HepG2 (cell line): ENCODE measurements around the gene RGS19. TPM values are rescaled to one million over a fixed set of nuclear protein-coding genes. Genes with fewer than 3 reads are reported as not detected.
A peak's percentile ranks its signal among the peaks of the same experiment; 100 is the strongest.

ENCODE experiments used
- ATAD3A ChIP-seq: sonication (generic); formaldehyde crosslinking; IDR thresholded peaks from 2 replicates; pipeline ENCODE4 v1.4.0; 2020; ENCODE audit warnings: missing genetic modification reagents
- CREBL2 ChIP-seq: sonication (generic); formaldehyde crosslinking; IDR thresholded peaks from 2 replicates; pipeline ENCODE4 v1.8.1; 2023; ENCODE audit warnings: missing genetic modification reagents, mild to moderate bottlenecking, borderline replicate concordance
- HNF4G ChIP-seq, 2 experiments: sonication (generic) in 1 of 2; formaldehyde crosslinking in 1 of 2; IDR thresholded peaks; 2 replicates each; pipeline versions ENCODE4 v1.4.0 to v1.6.1; 2011 to 2020; ENCODE audit warnings: borderline replicate concordance in 2 of 2, low read depth in 2 of 2, mild to moderate bottlenecking in 2 of 2, low read length in 1 of 2, missing genetic modification reagents in 1 of 2, moderate library complexity in 1 of 2
- KDM6A ChIP-seq: IDR thresholded peaks from 2 replicates; pipeline ENCODE4 v1.6.1; 2016; ENCODE audit warnings: low read depth
- MTA1 ChIP-seq: sonication (generic); formaldehyde crosslinking; IDR thresholded peaks from 2 replicates; pipeline ENCODE4 v1.4.0; 2020; ENCODE audit warnings: missing genetic modification reagents, mild to moderate bottlenecking, borderline replicate concordance
- MXD4 ChIP-seq: IDR thresholded peaks from 2 replicates; pipeline ENCODE4 v1.6.1; 2016; ENCODE audit warnings: mild to moderate bottlenecking, missing biosample characterization, missing genetic modification reagents
- NCOA2 ChIP-seq: sonication (generic); formaldehyde crosslinking; IDR thresholded peaks from 2 replicates; pipeline ENCODE4 v1.8.0; 2022; ENCODE audit warnings: inconsistent platforms
- NR2C2 ChIP-seq: sonication (generic); formaldehyde crosslinking; IDR thresholded peaks from 2 replicates; pipeline ENCODE4 v1.4.0; 2020; ENCODE audit warnings: missing genetic modification reagents, mild to moderate bottlenecking, moderate library complexity, borderline replicate concordance
- PCBP1 ChIP-seq: fragments of 200-400 bp; formaldehyde crosslinking; IDR thresholded peaks from 2 replicates; pipeline ENCODE4 v1.6.1; 2017; ENCODE audit warnings: mild to moderate bottlenecking, low read depth, low read length, borderline replicate concordance
- PRDM10 ChIP-seq: sonication (generic); formaldehyde crosslinking; IDR thresholded peaks from 2 replicates; pipeline ENCODE4 v1.4.0; 2020; ENCODE audit warnings: low read depth, missing genetic modification reagents
- SIX1 ChIP-seq: sonication (generic); formaldehyde crosslinking; IDR thresholded peaks from 2 replicates; pipeline ENCODE4 v1.4.0; 2020; ENCODE audit warnings: missing genetic modification reagents, borderline replicate concordance
- SRSF1 ChIP-seq: fragments of 200-400 bp; formaldehyde crosslinking; optimal IDR thresholded peaks from 2 replicates; pipeline ENCODE3; 2017; ENCODE audit warnings: mild to moderate bottlenecking, low read depth, low read length, moderate library complexity
- ZBTB44 ChIP-seq: sonication (generic); formaldehyde crosslinking; IDR thresholded peaks from 2 replicates; pipeline ENCODE4 v1.4.0; 2020; ENCODE audit warnings: missing genetic modification reagents
- ZNF296 ChIP-seq: sonication (generic); formaldehyde crosslinking; conservative IDR thresholded peaks from 2 replicates; pipeline ENCODE4 v1.5.0; 2020; ENCODE audit warnings: mild to moderate bottlenecking, missing genetic modification reagents
- ZNF720 ChIP-seq: sonication (generic); formaldehyde crosslinking; IDR thresholded peaks from 2 replicates; pipeline ENCODE4 v1.4.0; 2020; ENCODE audit warnings: missing genetic modification reagents
- ZNF777 ChIP-seq: sonication (generic); formaldehyde crosslinking; IDR thresholded peaks from 2 replicates; pipeline ENCODE4 v1.4.0; 2020; ENCODE audit warnings: missing genetic modification reagents
- polyA plus RNA-seq, 8 experiments: library from polyadenylated mRNA; depleted of rRNA in 3 of 8; stranded (reverse) in 7 of 8; unstranded in 1 of 8; fragments of >200 nt; fragmentation: Illumina TruSeq in 4 of 8; extraction: Trizol in 4 of 8; gene quantifications; 2 replicates each; pipeline versions ENCODE4 v1.2.1 to v1.2.3, GENCODE V29; 2011 to 2016; ENCODE audit warnings: low read depth in 4 of 8, missing spikeins in 1 of 8, mixed read lengths in 1 of 8; ENCODE audit not compliant: insufficient read depth in 1 of 8
- total RNA-seq, 5 experiments: library from RNA; depleted of rRNA; stranded (reverse); fragments of >200 nt; fragmentation: Illumina TruSeq; extraction: Trizol; gene quantifications; 2 replicates each; pipeline ENCODE4 v1.2.3, GENCODE V29; 2016; ENCODE audit warnings: low read depth in 1 of 5
- TF ChIP-seq, protein P1 (sequence below): sonication (generic); formaldehyde crosslinking; IDR thresholded peaks from 2 replicates; pipeline ENCODE4 v1.8.0; 2022; ENCODE audit warnings: low read depth, missing genetic modification reagents
- TF ChIP-seq, protein P2 (sequence below): sonication (generic); formaldehyde crosslinking; IDR thresholded peaks from 2 replicates; pipeline ENCODE4 v1.5.0; 2020; ENCODE audit warnings: mild to moderate bottlenecking, missing genetic modification reagents, moderate library complexity

The RGS19 gene
- total and polyA plus RNA-seq, 2 of the 13 experiments (the other 11 are each of a cell fraction or from before 2014, with no cell fraction given): 10.7 to 11.9 TPM

DNA sequence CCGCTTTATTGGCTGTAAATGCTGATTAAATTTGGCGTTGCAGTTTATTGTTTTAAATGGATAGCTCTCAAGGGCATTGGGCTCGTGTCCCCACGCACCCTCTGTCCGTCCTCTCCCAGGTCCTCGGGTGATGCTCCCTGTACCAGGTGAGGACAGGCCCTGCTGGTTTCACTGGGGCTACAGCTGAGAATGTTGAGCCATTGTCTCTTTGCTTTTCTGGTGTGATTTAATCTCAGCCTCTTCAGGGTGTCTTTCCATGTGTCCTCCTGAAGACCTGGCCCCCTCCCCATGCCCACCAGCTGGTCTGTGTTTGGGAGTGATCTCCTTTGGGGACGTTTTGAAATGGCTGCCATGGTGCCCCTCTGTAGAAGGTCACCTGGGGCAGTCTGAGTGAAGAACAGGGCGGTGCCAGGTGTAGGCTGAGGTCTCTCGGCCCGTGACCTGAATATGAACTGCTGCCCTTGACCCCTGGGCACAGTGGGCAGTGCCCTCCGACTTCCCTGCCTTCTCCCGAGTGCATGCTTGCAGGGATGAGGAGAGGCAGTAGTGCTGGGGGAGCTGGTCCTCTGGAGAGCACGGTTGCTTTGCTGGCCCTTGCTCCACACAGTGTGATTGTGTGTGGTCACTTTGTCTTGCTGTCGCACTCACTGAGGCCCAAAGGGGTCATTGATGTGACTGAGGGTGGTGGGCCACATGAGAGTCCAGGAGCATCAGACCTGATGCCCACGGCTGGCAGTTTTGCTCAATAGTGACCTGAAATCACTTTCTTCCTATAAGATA lies 55.8 kb downstream of the RGS19 start (continued):
- TF ChIP-seq, protein P1, sequence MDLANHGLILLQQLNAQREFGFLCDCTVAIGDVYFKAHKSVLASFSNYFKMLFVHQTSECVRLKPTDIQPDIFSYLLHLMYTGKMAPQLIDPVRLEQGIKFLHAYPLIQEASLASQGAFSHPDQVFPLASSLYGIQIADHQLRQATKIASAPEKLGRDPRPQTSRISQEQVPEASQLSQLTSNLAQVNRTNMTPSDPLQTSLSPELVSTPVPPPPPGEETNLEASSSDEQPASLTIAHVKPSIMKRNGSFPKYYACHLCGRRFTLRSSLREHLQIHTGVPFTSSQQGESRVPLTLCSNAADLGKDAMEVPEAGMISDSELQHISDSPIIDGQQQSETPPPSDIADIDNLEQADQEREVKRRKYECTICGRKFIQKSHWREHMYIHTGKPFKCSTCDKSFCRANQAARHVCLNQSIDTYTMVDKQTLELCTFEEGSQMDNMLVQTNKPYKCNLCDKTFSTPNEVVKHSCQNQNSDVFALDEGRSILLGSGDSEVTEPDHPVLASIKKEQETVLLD (CRISPR knock-in tag): no peak
- peak; percentile 85 for TF ChIP-seq ZNF296
- no peak for TF ChIP-seq MXD4 (CRISPR knock-in tag)
- no peak for TF ChIP-seq ZNF777 (CRISPR knock-in tag)
- TF ChIP-seq SRSF1: peak; percentile 77
- peak; percentile 44; the same call in 1 of the 2 replicates for TF ChIP-seq MTA1 (CRISPR knock-in tag)
- no peak for TF ChIP-seq ZBTB44 (CRISPR knock-in tag)
- TF ChIP-seq NCOA2 (CRISPR knock-in tag): no peak
- no peak for TF ChIP-seq ZNF720 (CRISPR knock-in tag)
- TF ChIP-seq PCBP1: no peak
- TF ChIP-seq CREBL2: no peak
- TF ChIP-seq PRDM10 (CRISPR knock-in tag): no peak
- no peak for TF ChIP-seq KDM6A (CRISPR knock-in tag)
- no peak for TF ChIP-seq HNF4G (IDR thresholded peaks at IDR 0.05; ENCODE audit: borderline replicate concordance, low read depth, low read length)
- no peak for TF ChIP-seq HNF4G (CRISPR knock-in tag; IDR thresholded peaks at IDR 0.05; ENCODE audit: borderline replicate concordance, low read depth)
- TF ChIP-seq, protein P2, sequence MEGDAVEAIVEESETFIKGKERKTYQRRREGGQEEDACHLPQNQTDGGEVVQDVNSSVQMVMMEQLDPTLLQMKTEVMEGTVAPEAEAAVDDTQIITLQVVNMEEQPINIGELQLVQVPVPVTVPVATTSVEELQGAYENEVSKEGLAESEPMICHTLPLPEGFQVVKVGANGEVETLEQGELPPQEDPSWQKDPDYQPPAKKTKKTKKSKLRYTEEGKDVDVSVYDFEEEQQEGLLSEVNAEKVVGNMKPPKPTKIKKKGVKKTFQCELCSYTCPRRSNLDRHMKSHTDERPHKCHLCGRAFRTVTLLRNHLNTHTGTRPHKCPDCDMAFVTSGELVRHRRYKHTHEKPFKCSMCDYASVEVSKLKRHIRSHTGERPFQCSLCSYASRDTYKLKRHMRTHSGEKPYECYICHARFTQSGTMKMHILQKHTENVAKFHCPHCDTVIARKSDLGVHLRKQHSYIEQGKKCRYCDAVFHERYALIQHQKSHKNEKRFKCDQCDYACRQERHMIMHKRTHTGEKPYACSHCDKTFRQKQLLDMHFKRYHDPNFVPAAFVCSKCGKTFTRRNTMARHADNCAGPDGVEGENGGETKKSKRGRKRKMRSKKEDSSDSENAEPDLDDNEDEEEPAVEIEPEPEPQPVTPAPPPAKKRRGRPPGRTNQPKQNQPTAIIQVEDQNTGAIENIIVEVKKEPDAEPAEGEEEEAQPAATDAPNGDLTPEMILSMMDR (CRISPR knock-in tag): 0 out of 2 replicates have a peak, but pooled peaks have one; percentile 4
- TF ChIP-seq NR2C2 (CRISPR knock-in tag): 0 out of 2 replicates have a peak, but pooled peaks have one; percentile 47
- TF ChIP-seq ATAD3A (CRISPR knock-in tag): 0 out of 2 replicates have a peak, but pooled peaks have one; percentile 13
- no peak for TF ChIP-seq SIX1 (CRISPR knock-in tag)
